ENCODE measurements around the gene OBSCN.
"Not testable (repeated sequence)": the region's sequence is repeated elsewhere in the genome, so short reads cannot be mapped to it uniquely, and the experiment has no call there.

The OBSCN gene

GRCh38 chr1:228188249-228188648 is 19.6 kb upstream of the OBSCN start:
- DNase-seq = not testable (repeated sequence)

- no peak for DNase-seq
Measured at GRCh38 chr1:228190182-228190581, 17.7 kb upstream of the OBSCN start.

- no peak for DNase-seq
Measured at GRCh38 chr1:228190778-228191177, 17.1 kb upstream of the OBSCN start.

- peak; percentile 9 to 22 for DNase-seq
Measured at GRCh38 chr1:228194436-228194835, 13.4 kb upstream of the OBSCN start.

- DNase-seq = no peak
Measured at GRCh38 chr1:228194921-228195812, 12.7 kb upstream of the OBSCN start.

- no peak for DNase-seq
Measured at GRCh38 chr1:228197555-228198147, 10.2 kb upstream of the OBSCN start.

GRCh38 chr1:228198977-228199590 is 8.8 kb upstream of the OBSCN start:
- no peak for DNase-seq

- no peak for DNase-seq
Measured at GRCh38 chr1:228204958-228205357, 2.9 kb upstream of the OBSCN start.

GRCh38 chr1:228205526-228206436 is 2.1 kb upstream of the OBSCN start:
- DNase-seq = no peak

- no peak for DNase-seq
Measured at GRCh38 chr1:228206582-228207351, 1.1 kb upstream of the OBSCN start.

- no peak for DNase-seq
Measured at GRCh38 chr1:228207381-228207810, 448 bp upstream of the OBSCN start.

GRCh38 chr1:228208831-228209551 is 1.1 kb downstream of the OBSCN start:
- no peak for DNase-seq

- DNase-seq = no peak
Measured at GRCh38 chr1:228209657-228210056, 1.8 kb downstream of the OBSCN start.

- peak in 1 of 2 experiments; percentile 50 for DNase-seq
Measured at GRCh38 chr1:228210076-228210651, 2.3 kb downstream of the OBSCN start.

GRCh38 chr1:228210712-228211530 is 3.1 kb downstream of the OBSCN start:
- DNase-seq = no peak

GRCh38 chr1:228211531-228212414 is 3.9 kb downstream of the OBSCN start:
- no peak for DNase-seq

GRCh38 chr1:228212415-228212965 is 4.6 kb downstream of the OBSCN start:
- DNase-seq = no peak
